WTC11 (cell line): ENCODE measurements around the gene KDF1. TPM values are rescaled to one million over a fixed set of nuclear protein-coding genes. Genes with fewer than 3 reads are reported as not detected.

Source experiments
- ATAC-seq: fragments of 200-7000 bp; cut with Tn5 transposase; 2 replicates; pipeline ENCODE4 v1.10.0; 2021; ENCODE audit warnings: mild to moderate bottlenecking, moderate library complexity
- CTCF ChIA-PET: fragments of 300-600 bp; sonication (Branson Sonifier 250); formaldehyde crosslinking; loops from one replicate; lab custom pipeline; 2021; ENCODE audit warnings: antibody characterized with exemption; lab: Charles Lee
- POLR2A ChIA-PET: fragments of 350-600 bp; sonication (Branson Sonifier 250); formaldehyde crosslinking; loops from one replicate; lab custom pipeline; 2021; ENCODE audit warnings: antibody characterized with exemption; lab: Charles Lee
- DNase-seq: peaks from one replicate; pipeline ENCODE4 v3.0.0; 2021; ENCODE audit warnings: low spot score
- H3K27ac Mint-ChIP-seq: 2 replicates; pipeline ENCODE4 v1.8.0; 2021; ENCODE audit warnings: mixed read lengths
- H3K27me3 Mint-ChIP-seq: 2 replicates; pipeline ENCODE4 v1.8.0; 2021; ENCODE audit warnings: low read depth, mild to moderate bottlenecking, moderate library complexity, mixed read lengths
- H3K36me3 Mint-ChIP-seq: 2 replicates; pipeline ENCODE4 v1.8.0; 2021; ENCODE audit warnings: mixed read lengths
- H3K4me1 Mint-ChIP-seq: 2 replicates; pipeline ENCODE4 v1.8.0; 2022; ENCODE audit warnings: mixed read lengths
- H3K4me3 Mint-ChIP-seq: 2 replicates; pipeline ENCODE4 v1.8.0; 2021; ENCODE audit warnings: mild to moderate bottlenecking, moderate library complexity, mixed read lengths
- H3K9me3 Mint-ChIP-seq: 2 replicates; pipeline ENCODE4 v1.8.0; 2021; ENCODE audit warnings: mixed read lengths
- CREM ChIP-seq: sonication (generic); formaldehyde crosslinking; IDR thresholded peaks from 2 replicates; pipeline ENCODE4 v1.8.1; 2022; ENCODE audit warnings: mild to moderate bottlenecking, missing genetic modification reagents, moderate library complexity
- EMX1 ChIP-seq: fragments of 250-450 bp; sonication (Bioruptor Pico); IDR thresholded peaks from 2 replicates; pipeline ENCODE4 v1.8.0; 2021; ENCODE audit warnings: mild to moderate bottlenecking
- ESRRA ChIP-seq: sonication (generic); formaldehyde crosslinking; IDR thresholded peaks from 2 replicates; pipeline ENCODE4 v1.8.1; 2022; ENCODE audit warnings: mild to moderate bottlenecking, missing genetic modification reagents, borderline replicate concordance
- GABPB1 ChIP-seq: sonication (generic); formaldehyde crosslinking; IDR thresholded peaks from 2 replicates; pipeline ENCODE4 v1.8.1; 2023; ENCODE audit warnings: mild to moderate bottlenecking, missing genetic modification reagents
- MLX ChIP-seq: sonication (generic); formaldehyde crosslinking; IDR thresholded peaks from 2 replicates; pipeline ENCODE4 v1.8.1; 2023; ENCODE audit warnings: mild to moderate bottlenecking, missing genetic modification reagents, moderate library complexity
- NFATC4 ChIP-seq: fragments of 250-450 bp; sonication (Bioruptor Pico); IDR thresholded peaks from 2 replicates; pipeline ENCODE4 v1.9.0; 2021; ENCODE audit warnings: mild to moderate bottlenecking
- NFE2L1 ChIP-seq: sonication (generic); formaldehyde crosslinking; IDR thresholded peaks from 2 replicates; pipeline ENCODE4 v1.8.1; 2023; ENCODE audit warnings: missing genetic modification reagents
- NFYB ChIP-seq: sonication (generic); formaldehyde crosslinking; conservative IDR thresholded peaks from 2 replicates; pipeline ENCODE4 v1.8.0; 2022; ENCODE audit warnings: low read depth, missing genetic modification reagents
- PRDM15 ChIP-seq: sonication (generic); formaldehyde crosslinking; IDR thresholded peaks from 2 replicates; pipeline ENCODE4 v1.8.0; 2022; ENCODE audit warnings: missing genetic modification reagents
- TCF7 ChIP-seq: sonication (generic); formaldehyde crosslinking; IDR thresholded peaks from 2 replicates; pipeline ENCODE4 v1.8.0; 2022; ENCODE audit warnings: mild to moderate bottlenecking, low read depth, missing genetic modification reagents, moderate library complexity
- USF2 ChIP-seq: sonication (generic); formaldehyde crosslinking; IDR thresholded peaks from 2 replicates; pipeline ENCODE4 v1.8.1; 2023; ENCODE audit warnings: mild to moderate bottlenecking, missing genetic modification reagents, moderate library complexity
- ZNF281 ChIP-seq: sonication (generic); formaldehyde crosslinking; IDR thresholded peaks from 2 replicates; pipeline ENCODE4 v1.8.0; 2023; ENCODE audit warnings: mild to moderate bottlenecking, missing genetic modification reagents
- ZNF317 ChIP-seq: sonication (generic); formaldehyde crosslinking; IDR thresholded peaks from 2 replicates; pipeline ENCODE4 v1.8.1; 2023; ENCODE audit warnings: low read depth, mild to moderate bottlenecking, moderate library complexity, missing genetic modification reagents, borderline replicate concordance
- ZNF423 ChIP-seq: fragments of 250-450 bp; sonication (Bioruptor Pico); IDR thresholded peaks from 2 replicates; pipeline ENCODE4 v2.1.2; 2022; ENCODE audit warnings: mild to moderate bottlenecking, moderate library complexity
- ZNF425 ChIP-seq: fragments of 250-450 bp; sonication (Bioruptor Pico); conservative IDR thresholded peaks from 2 replicates; pipeline ENCODE4 v1.9.0; 2021; ENCODE audit warnings: mild to moderate bottlenecking
- ZNF671 ChIP-seq: fragments of 250-450 bp; sonication (Bioruptor Pico); IDR thresholded peaks from 2 replicates; pipeline ENCODE4 v1.8.0; 2021; ENCODE audit warnings: mild to moderate bottlenecking
- ZSCAN18 ChIP-seq: fragments of 250-450 bp; sonication (Bioruptor Pico); IDR thresholded peaks from 2 replicates; pipeline ENCODE4 v2.1.2; 2022; ENCODE audit warnings: mild to moderate bottlenecking, moderate library complexity
- total RNA-seq: library from RNA; stranded (reverse); gene quantifications from 3 replicates; pipeline ENCODE4 v1.2.3, GENCODE V29; 2021

The KDF1 gene
- total RNA-seq, 1 experiment from 2014 or later, result 19.0 TPM

GRCh38 chr1:27004471-27005165 is 44.4 kb upstream of the KDF1 start (continued):
- TF ChIP-seq PRDM15 (no peak), USF2 (no peak), ZSCAN18 (CRISPR knock-in tag) (no peak), ESRRA (CRISPR knock-in tag) (no peak), ZNF425 (CRISPR knock-in tag) (peak; percentile 80), MLX (CRISPR knock-in tag) (0 out of 2 replicates have a peak, but pooled peaks have one; percentile 1), ZNF281 (CRISPR knock-in tag) (no peak), CREM (CRISPR knock-in tag) (no peak), ZNF317 (no peak), NFATC4 (CRISPR knock-in tag) (peak; percentile 53; the same call in 1 of the 2 replicates), GABPB1 (no peak)

GRCh38 chr1:27003745-27004470 is 43.6 kb upstream of the KDF1 start:
- Mint-ChIP-seq H3K36me3 (peaks cover 54% of the 10 kb centered on the region), H3K27ac (peak overlapping the region; percentile 97), H3K9me3 (no peaks in the 10 kb centered on the region), H3K27me3 (no peaks in the 10 kb centered on the region), H3K4me1 (peaks cover 87% of the 10 kb centered on the region), H3K4me3 (no peak overlapping the region)
- CTCF ChIA-PET, result interaction anchor here (0.6 to 7.0 kb wide), 10 partner anchors 7 to 1166 kb away, joined by 3 to 77 read pairs (median 4); partner anchors contain the start of gene TRNP1
- ATAC-seq (no peak), DNase-seq (no peak)
- POLR2A ChIA-PET, result interaction anchor here (0.5 to 1.9 kb wide), 5 partner anchors 9 to 26 kb away, joined by 3 to 7 read pairs (median 4); partner anchors contain the start of genes TENT5B and TRNP1
- TF ChIP-seq NFE2L1 (CRISPR knock-in tag), result no peak
- 0 out of 2 replicates have a peak, but pooled peaks have one; percentile 23 for TF ChIP-seq ZNF425 (CRISPR knock-in tag)
- peak; percentile 22; the same call in 1 of the 2 replicates for TF ChIP-seq EMX1
- no peak for TF ChIP-seq ZNF423 (CRISPR knock-in tag)
- 0 out of 2 replicates have a peak, but pooled peaks have one; percentile 44 for TF ChIP-seq ZNF671 (CRISPR knock-in tag)
- no peak for TF ChIP-seq NFYB (CRISPR knock-in tag)
- peak; percentile 53; the same call in 1 of the 2 replicates for TF ChIP-seq NFATC4 (CRISPR knock-in tag)
- no peak for TF ChIP-seq TCF7 (CRISPR knock-in tag)
